NCI-H2081 treated with DMSO at 0.1 percent for 48 hours (cell line): ENCODE measurements around the gene TAS2R60.
"Not testable (repeated sequence)": the region's sequence is repeated elsewhere in the genome, so short reads cannot be mapped to it uniquely, and the experiment has no call there.

Experiments
- DNase-seq: peaks from one replicate; lab custom pipeline; 2025; lab: John Stamatoyannopoulos, UW

TAS2R60 gene

DNA sequence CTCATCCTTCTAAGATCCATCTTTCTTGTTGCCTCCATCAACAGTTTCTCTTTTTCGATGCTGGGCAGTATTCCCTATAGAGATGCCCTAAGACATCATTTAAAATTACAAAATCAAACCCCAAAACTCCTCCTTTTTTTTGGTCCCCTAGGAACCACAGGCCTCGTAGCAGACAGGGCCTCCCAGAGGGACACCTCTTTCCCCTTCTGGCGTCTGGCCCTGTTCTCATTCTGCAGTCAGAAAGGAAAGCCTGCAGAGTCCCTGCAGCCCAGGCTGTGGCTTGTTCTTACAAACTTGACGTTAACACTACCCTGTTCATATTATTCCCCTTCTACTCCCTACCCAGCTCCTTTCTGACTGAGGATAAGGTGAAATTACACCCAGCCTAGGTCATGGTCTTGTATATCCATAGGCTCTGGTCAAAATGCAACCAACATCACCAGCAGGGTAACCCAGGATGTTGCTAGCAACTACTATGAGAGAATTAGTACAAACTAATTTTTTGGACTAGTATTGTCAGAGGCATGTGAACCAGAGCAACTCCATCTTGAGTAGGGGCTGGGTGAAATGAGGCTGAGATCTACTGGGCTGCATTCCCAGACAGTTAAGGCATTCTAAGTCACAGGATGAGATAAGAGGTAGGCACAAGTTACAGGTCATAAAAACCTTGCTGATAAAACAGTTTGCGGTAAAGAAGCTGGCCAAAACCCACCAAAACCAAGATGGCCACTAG is 31.1 kb upstream of the TAS2R60 start:
- DNase-seq, result no peak

DNA sequence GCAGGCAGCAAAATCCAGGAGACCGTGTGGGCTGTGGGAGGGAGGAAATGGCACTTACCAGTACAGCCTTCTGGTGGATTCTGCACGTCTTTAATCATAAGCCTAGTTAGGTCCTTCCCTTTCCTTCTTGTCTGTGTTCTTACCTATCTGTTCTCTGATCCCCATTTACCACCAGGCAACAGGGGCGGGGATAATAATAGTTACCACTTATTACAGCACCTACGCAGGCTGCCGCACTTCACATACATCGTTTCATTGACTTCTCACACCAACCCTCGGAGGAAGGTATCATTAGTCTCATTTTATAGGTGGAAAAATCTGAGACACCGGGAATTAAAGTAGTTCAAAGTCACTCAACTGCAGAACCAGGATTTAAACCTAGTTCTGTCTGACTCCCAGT is 30.1 kb upstream of the TAS2R60 start:
- DNase-seq, result no peak

DNA sequence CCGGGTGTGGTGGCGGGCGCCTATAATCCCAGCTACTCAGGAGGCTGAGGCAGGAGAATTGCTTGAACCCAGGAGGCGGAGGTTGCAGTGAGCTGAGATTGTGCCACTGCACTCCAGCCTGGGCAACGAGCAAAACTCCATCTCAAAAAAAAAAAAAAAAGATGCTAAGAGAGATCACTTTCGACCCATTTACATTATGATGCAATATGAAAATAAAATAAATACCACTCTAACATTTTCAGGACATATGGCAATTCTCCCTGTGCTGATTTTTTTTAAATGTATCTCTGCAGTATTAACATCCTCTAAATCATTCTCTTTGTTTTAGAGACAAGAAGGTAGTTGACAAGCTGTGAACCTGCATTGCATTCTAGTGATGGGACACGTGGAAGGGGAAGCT is 28.0 kb upstream of the TAS2R60 start:
- not testable (repeated sequence) for DNase-seq

DNA sequence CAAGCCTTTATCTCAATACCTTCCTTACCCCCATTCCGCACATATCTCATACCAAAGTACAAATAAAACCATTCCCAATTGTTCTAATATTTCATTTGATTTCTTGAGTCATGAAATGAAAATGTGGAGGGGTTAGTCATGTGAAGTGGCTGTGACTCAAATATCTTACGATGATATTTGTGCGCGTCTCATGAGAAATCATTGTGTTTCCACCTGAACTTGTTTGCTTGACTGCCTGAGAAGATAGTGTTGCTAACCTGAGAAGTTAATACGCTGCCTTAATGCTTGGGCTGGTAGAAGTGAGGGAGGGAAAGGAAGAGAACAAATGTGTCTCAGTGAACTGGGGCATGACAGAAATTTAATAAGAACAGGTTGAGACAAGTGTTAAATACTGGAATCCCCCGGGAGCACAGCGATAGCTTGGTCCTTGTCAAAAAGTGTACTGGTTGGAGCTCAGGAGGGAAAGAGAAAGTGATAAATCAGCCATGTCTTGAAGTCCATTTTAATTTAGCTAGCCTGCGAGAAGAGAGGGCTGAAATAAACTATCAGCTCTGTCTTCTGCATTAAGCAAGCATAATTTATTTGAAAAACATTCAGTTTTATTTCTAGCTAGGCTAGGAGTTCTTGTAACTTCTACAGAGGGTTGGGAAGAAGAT is 27.4 kb upstream of the TAS2R60 start:
- no peak for DNase-seq

DNA sequence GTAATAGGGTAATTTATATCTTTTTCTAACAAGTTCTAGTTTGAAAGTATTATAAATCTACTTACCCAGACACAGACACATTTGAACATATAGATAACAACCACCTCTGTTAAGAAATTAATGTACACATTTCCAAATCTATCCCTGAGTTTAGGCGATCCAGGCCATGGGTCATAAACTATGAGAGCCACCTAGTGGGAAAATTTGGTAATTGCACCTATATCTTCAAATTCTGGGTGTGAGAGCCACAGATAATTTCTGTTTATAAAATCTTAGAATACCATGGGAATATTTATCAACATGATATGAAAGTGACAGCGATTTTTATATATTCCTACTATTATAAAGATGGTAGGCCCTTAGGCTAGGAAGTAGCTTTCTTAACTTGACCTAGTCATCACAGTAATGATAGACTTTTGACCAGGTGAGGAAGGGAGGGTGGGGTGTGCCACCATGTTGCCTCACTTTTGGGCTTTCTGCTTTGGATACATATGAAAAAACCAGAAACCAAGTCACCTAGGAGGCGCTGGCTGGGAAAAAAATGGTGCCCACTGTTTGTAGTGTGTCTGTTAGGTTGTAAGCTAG is 26.6 kb upstream of the TAS2R60 start:
- no peak for DNase-seq

DNA sequence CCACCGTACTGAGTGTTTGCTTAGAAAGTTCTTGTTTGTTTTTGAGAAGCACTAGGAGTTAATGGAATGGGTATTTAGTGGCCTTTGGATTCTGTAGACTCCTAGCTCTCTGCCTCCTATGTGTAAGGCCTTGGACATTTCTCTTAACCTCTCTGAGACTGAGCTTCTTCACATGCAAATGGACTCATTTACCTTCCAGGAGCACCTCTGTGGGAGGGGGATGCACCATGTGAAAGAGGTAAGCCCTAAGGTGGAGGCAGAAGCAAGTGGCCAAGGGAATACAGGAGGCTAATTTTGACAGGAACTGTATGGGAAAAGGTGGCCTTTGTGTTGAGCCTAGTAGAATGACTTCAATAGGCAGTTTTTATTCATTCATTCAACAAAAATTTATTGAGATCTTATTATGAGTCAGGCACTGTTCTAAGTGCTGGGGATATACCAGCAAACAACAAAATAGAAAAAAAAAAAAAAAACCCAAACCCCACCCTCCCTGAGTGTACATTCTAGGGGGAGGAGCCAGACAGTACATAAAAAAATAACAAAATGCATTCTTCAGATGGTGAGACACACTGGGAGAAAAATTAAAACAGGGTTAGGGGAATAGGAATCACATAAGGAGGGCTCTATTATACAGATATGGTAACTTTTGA is 25.4 kb upstream of the TAS2R60 start:
- no peak for DNase-seq

DNA sequence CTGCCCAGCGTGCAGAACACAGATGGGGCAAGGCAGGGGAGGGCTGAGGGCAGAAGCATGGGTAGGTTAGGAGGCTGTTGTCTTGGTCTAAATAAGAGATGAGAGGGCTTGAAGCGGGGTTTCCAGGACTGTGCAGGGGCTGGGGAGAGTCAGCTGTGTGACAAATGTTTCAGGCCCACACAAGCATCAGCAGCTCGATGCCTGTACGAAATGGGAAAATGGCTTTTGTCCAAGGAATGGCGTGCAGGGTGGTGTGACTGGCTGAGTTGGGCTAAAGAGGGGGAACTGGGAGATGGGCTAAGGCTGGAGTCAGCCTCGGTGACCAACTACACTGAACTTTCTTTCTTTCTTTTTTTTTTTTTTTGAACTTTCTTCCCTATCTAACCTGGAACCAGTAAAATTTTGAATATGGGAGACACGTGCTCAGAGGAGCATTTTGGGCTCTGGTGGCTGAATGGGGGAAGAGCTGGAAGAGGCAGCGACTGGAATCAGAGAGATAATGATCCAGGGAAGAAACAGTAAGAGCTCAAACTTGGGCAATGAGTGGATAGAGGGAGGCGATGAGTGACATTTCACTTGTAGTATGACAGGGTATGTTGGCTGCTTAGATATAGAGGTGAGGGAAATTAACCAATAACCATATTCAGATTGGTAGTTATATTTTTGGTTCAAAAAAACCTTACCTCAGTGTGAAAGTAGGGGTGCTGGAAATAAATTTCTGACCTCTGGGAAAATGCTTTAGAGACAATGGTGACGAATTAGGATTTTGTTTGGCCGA is 24.4 kb upstream of the TAS2R60 start:
- no peak for DNase-seq

DNA sequence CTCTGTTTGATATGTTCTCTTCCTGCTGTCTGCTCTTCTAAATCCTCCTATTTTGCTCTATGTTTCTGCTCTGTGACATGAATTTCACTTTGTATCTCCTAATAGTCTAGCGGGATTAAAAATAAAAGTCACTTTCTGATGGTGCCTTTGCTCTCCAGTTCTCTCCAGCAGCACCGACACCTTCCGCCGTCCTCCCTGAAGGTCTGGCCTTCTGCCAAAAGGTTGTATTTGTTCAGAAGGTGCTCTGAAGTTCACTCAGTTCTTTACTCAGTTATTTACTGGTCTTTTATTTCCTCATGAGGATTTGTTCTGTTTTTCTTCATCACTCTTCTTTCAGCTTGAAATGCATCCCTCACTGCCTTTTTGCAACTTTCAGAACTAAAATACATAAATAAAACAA is 23.4 kb upstream of the TAS2R60 start:
- DNase-seq, result no peak

DNA sequence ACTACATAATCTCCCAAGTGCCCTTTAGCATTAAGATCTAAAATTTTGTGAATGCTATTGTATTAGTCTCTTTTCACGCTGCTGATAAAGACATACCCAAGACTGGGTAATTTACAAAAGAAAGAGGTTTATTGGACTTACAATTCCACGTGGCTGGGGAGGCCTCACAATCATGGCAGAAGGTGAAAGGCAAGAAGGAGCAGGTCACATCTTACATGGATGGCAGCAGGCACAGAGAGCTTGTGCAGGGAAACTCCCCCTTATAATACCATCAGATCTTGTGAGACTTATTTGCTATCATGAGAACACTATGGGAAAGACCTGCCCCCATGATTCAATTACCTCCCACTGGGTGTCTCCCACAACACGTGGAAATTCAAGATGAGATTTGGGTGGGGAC is 22.6 kb upstream of the TAS2R60 start:
- DNase-seq, result not testable (repeated sequence)

DNA sequence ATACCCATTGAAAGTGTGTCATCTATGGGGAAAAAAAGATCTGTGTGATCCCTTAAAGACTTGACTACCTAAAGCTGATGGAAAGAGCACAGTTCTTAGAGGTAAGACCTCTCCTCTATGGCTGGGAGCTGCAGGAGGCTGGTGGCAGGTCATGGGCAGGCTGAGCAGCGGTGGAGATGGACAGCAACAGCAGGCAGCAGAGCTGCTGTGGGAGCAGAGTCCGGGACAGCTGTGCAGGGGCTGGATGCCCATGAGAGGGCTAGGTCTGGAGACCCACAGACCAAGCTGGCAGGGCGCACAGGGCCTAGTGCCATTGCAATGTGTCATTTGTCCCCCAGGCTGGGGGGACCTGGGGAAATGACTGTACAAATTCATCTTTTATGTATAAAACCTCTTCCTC is 21.2 kb upstream of the TAS2R60 start:
- no peak for DNase-seq

DNA sequence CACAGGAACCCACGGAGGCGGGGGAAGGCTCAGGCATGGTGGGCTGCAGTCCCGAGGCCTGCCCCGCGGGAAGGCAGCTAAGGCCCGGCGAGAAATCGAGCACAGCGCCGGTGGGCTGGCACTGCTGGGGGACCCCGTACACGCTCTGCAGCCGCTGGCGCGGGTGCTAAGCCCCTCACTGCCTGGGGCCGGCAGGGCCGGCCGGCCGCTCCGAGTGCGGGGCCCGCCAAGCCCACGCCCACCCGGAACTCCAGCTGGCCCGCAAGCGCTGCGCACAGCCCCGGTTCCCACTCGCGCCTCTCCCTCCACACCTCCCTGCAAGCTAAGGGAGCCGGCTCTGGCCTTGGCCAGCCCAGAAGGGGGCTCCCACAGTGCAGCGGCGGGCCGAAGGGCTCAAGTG is 18.8 kb upstream of the TAS2R60 start:
- not testable (repeated sequence) for DNase-seq

DNA sequence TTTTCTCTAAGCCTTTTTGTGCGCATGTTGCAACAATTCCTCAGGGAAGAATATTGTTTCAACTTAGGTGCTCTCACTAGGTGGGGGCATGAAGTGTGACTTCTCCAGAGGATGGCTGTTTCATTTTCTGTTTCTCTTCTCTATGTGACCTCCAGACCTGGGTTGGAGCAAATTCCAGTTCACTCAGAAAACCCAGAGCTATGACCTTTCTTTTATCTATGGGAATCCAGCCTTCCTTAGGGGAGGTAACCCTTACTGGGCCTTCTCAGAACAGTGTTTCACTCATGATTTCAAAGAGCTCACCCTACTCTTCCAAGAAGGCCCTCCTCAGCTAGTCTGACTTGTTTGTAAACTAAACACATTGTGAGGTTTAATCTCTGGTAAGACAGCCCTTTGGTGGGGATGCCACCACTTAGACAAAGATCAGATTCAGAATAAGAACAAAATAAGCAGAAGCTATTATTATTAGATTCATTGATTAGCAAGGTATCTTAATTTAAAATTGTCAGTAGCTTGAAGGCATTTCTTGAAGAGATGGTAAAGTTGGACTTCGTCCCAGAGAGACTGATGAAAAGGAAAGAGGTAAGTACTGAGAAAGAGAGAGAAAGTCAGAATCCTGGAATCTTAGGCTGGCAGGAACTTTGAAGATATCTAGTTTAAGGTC is 16.6 kb upstream of the TAS2R60 start:
- no peak for DNase-seq

DNA sequence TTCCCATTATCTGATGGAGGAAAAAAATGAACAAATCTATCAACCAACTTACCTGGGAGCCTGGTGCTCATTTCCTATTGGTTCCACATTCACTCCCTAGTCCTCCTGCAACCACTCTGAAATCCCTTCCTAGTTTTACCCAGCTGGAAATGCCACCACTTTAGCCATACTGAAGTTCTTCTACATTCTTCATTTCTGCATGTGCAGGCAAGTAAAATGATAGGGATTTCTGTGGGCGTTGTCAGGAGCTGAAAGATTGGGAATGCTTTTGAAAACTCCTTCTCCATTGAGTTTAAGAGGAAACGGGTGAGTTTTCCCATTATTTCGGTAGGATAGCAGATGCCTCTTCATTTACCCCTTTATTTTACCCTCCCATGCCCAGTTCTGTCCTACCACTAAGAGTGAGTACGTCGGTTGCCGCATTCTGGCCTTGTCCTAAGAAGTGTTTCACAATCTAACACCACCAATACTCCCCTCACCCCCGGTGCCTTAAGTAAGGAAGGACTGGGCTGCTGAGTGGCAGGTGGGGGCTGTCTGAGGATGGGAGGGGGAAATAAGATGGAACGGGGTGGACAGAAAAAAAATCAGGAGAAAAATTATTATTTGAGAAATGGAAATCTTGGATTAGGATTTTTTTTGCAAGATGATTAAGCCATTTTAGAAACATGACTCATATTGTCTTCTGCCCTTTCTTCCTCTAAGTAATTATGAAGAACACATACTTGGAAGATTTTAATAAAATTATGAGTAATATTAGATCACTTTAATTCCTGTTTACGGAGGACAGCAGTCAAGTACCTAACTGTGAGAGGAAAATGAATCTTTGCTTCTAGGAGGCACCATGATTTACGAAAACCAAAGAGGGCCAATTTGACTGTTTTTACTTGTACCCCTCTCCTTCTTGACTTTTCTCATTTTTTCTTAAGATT is 13.2 kb upstream of the TAS2R60 start:
- no peak for DNase-seq

DNA sequence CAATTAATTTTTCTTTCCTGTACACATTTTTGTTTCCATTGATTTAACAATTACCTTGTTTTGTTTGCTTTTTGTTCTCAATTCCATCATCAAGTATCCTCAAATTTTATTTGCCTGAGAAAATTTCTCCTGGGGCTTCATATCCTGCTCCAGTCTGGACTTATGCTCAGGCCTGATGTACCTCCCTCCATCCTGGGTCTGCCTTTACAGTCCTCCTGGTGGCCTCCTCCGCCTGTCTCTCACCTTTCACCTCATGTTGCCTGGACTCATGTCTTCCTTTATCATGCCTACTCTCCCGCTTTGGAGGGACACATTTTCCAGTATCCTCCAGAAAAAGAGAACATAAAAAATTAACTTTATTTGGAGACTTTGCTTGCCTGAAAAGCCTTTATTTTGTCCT is 12.1 kb upstream of the TAS2R60 start:
- DNase-seq, result no peak

DNA sequence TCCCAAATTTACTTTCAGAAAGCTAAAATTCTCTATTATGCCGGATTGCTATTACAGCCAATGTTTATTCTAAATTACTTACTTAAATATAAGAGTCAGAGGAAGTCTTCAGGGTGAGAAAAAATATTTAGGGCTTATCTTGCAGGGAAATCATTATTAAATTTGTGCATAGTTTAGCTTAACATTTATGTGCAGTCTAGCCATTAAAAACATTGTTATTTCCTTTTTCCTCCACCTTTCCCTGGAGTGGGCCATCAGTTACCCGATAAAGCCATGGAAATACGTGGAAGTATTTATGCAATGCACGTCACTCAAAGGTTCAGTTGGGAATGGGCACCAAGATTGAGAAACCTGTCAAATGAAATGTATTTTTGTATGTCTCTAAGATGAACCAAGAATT is 9.5 kb upstream of the TAS2R60 start:
- DNase-seq, result no peak

DNA sequence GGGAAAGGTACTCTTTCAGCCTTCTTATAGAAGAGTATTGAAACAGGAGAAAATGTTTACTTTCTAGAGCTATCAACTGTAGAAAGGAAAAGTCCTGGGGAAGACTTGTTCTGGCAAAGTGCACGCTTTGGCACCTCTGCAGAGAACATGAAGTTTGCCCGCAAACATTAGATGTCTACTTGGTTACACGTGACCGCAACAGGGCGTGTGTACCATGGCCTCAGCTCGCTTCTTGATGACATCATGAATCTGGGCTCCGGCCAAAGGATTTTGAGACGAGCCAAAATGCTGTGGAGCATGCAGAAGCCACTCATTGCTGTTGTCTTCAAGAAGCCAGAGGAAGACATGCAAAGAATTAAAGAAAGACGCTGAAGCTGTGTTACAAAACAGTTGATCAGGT is 8.6 kb upstream of the TAS2R60 start:
- no peak for DNase-seq

DNA sequence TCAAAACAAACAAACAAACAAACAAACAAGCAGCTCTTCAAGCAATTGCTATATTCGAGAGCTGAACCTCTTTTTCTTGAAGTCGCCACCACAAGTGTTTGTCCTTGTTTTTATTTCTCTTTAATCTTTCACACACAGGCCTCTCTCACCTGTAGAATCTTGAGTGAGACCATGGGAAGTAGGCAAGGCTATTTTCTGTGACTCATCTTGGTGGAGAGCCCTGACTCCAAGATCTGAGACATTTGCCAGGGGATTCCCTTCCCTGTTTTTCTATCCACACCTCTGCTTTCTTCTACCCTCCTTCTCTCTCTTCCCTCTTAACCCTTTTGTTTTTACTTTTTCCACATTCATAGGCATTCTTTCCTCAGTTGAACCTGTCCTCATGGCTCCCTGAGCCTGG is 8.0 kb upstream of the TAS2R60 start:
- DNase-seq, result no peak

DNA sequence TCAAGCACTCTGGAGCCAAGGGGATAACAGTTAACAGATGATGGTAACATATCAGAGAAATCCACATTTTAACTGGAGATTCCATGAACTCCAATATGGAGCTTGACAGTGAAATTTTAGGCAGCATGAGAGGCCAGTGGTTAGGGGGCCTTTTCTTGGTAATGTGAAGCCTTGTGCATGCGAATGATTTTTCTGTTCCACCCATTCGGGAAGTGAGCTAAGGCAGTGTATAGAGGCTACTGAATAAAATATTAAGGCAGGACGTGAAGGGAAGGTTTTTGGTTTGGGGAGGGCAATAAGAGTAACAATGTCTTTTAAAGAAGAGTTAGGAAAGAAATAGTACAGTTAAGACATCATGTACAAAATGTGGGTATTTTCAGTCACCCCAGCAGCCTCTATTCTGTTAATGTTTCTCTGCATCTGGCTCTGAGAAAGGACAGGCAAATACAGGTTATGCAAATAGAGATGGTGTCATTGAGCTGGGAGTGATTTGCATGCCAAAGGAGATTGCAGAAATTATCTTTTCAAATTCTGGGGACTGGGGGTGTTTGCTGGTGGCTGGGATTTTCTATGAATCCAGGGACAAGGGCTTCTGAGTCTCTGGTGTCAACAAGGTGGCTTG is 6.8 kb upstream of the TAS2R60 start:
- no peak for DNase-seq

DNA sequence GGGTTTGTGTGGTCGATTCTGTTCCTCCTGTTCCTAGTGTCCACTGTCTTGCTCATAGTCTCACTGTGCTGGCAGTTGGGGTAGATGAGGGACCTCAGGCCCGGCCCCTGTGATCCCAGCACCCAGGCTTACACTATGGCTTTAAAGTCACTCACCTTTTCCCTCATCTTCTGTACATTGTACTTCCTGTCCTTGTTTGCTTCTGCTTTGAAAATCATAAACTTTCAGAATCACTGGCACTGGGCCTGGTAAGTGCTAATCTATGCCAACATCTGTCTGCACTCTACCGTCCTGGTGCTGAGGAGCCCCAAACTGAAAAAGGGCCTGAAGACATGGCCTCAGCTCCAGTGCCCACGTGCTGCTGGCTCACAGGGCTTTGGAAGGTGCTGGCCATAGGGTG is 5.7 kb upstream of the TAS2R60 start:
- DNase-seq, result no peak

DNA sequence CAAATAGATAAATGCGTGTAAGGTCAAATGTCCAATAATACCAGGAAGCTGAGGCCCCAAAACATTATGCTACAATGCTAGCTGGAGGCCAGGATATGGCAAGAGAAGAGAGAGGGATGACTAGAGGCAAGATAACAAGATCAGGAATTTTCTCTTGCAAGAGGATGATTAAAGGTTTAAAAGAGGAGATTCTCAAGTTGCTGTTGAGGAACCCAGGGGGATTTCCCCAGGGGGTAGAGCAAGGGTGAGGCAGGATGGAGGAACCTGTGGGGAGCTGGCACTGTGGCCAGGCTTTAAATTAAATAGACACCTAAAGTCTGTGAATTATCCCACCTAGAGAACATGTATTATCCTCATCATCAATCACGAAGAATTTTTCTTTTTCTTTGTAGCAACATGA is 3.4 kb upstream of the TAS2R60 start:
- no peak for DNase-seq
